ENCODE measurements around the gene CTDSPL.

Gene CTDSPL

DNA sequence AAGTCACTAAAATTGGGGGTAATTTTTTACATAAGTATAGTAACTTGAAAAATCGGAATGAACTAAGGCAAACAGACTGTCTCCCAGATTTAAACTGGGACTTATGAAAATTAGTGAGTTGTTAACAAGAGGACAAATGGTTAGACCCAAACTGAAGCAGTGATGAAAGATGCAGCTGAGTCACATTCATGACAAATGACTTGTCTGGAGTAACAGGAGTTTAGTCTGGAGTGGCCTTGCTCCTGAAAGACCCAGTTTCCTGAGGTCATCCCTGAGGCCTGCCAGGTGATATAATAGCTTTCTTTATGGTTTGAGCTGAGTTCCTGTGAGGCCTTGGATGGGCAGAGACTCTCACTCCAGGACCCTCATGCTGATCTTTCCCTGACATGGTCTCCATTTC lies 9.6 kb upstream of the CTDSPL start:
- H3K27ac ChIP-seq: peak overlapping the region in 3 of 21 experiments; percentile 15 to 68 (median 30)
- H3K4me3 ChIP-seq: no peak overlapping the region

DNA sequence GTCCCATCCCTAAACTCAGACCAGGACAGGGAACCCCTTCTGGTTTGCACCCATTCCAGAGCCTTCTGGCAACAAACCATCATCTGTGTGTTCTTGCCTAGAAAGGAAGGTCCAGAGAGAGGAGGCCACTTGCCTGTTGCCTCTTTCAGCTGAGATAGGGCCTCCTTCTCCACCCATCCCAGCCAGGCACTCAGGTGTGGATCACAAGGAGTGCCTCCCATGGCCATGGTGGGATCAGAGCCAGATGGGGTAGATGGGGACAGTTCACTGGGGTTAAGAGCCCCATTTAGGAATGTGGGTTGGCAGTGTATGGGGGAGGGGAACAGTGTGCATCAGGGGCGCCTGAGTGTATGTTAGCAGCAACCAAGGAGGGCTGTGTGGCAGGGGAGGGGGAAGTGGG lies 8.9 kb upstream of the CTDSPL start:
- Histone ChIP-seq H3K27ac (peak overlapping the region in 4 of 21 experiments; percentile 15 to 77 (median 66)), H3K4me3 (no peak overlapping the region)

DNA sequence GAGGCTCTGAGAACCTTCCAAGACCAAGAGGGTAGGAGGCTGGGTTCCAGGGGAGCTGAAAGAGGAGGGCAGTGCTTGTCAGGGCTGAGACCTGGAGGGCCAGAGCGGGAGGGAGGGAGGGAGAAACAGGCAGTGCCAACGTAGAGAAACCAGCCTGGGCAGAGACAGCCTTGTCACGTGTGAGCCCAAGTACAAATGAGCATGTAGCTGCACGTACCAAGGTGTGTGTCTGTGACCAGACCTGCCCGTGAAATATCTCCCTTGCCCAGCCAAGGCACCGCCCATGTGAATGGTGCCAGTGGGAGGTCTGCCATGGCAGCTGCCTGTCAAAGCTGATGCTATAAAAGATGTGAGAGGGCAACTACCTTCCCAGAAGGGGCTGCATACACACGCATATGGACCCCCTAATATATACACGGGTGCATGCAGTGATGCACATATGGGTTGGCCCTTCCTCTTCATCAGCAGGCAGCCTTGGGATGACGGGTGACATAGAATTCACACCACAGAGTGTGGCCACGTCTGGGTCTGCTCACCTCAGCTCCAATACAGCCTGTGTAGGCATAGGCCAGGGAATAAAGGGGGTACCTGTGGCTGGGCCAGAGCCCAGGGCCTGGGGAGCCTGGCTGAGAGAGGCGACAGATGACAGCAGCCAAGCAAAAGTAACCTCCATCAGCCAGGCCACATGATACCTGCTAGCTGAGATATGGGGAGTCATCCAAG lies 7.8 kb upstream of the CTDSPL start:
- peak overlapping the region in 18 of 21 experiments; percentile 14 to 83 (median 66) for H3K27ac ChIP-seq
- no peak overlapping the region for H3K4me3 ChIP-seq

DNA sequence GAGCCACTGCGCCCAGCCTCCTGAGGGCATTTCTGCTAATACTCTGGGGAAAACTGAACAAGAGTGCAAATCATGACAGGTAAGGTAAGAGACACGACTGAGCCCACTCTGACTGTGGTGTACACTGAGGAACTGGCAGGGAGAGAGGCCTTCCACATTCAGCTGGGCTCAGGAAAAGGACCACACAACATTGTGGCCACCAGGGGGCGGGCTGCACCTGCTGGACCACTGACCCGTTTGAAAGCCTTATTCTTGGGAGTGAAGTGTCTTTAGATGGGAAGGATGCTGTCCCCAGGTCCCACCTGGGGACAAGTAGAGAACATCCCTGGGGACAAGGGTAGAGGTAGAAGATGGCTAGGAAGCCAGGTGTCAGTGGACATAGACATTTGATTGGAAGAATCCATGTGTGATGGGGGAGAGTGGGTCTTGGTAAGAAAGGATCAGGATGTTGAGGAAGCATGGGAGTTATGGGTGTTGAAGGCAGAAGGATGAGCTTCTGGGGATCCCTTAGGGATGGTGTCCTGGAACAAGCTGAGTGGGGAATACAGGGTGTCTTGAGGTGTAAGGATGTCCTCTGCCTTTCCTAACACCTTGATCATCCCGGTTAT lies 6.2 kb upstream of the CTDSPL start:
- Histone ChIP-seq H3K27ac (no peak overlapping the region), H3K4me3 (no peak overlapping the region)

DNA sequence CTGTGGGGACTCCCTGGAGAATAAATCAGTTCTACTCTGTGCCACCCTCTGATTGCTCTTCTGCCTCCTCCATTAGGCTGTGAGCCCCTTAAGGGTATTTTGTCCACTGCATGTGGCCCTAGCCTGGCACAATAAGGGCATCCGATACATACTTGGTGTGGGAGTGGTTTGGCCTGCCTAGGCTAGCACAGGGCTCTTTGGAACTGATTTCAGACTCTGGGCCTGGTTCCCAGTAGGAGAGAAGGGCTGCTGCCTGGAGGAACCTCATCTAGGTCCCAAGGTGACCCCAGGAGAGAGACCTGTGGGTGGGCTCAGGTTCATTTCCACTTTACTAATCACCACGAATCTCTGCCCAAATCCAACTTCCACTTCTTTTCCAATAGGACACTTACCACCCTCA lies 5.3 kb upstream of the CTDSPL start:
- Histone ChIP-seq H3K4me3 (no peak overlapping the region), H3K27ac (peak overlapping the region in 8 of 21 experiments; percentile 8 to 45 (median 36))

DNA sequence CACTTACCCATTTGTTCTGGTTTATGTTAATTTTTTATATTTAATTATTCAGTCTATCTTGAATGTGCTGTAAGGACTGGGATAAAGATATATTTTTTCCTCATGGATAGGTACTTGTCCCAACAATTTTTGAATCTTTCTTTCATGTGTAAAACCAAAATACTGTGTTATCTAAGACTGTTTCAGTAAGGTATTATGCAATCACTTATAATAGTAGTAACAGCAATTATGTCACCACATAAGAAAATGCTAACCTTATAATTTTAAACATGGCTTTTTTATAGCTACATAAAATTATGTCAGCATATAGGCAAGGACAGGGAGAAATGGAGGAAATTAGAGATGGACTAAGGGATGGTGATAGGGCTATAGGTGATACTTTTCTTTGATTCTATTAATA lies 2.9 kb upstream of the CTDSPL start:
- Histone ChIP-seq H3K27ac (peak overlapping the region in 1 of 21 experiments; percentile 85), H3K4me3 (no peak overlapping the region)

DNA sequence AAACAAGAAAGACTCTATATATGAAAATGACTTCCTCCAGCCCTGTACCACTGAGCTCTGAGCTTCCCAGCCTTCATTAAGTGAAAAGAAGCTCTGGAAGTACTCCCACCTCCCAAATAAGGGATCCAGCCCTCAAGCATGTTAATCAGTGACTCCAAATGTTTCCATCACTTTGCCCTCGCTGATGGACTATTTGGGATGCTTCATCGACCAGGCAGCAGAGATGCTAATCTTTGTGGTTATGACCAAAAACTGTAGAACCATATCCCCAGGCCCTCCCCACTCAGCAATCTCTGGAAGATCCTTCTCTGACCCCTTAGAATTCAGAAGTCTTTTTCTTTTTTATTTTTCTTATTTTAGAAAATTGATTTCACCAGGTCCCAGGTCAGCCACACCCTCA lies 2.3 kb upstream of the CTDSPL start:
- H3K27ac ChIP-seq: peak overlapping the region in 9 of 21 experiments; percentile 75 to 87 (median 85)
- no peak overlapping the region for H3K4me3 ChIP-seq

DNA sequence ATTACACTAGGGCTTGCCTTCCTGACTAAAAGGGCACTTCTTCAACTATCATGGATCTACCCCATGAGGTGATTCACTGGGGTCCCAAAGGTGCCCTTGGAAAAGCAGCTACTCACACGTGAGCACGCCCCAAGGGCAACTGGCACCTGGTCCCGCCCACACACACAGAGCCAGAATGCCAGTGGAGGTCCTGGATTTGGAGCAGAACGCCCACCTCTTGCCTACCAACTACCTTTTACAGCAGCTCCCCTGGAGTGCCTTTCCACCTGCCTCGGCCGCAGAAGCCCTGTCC lies 1.8 kb upstream of the CTDSPL start:
- peak overlapping the region in 19 of 21 experiments; percentile 39 to 87 (median 77) for H3K27ac ChIP-seq
- peak overlapping the region in 4 of 7 experiments; percentile 60 to 67 (median 65) for H3K4me3 ChIP-seq

DNA sequence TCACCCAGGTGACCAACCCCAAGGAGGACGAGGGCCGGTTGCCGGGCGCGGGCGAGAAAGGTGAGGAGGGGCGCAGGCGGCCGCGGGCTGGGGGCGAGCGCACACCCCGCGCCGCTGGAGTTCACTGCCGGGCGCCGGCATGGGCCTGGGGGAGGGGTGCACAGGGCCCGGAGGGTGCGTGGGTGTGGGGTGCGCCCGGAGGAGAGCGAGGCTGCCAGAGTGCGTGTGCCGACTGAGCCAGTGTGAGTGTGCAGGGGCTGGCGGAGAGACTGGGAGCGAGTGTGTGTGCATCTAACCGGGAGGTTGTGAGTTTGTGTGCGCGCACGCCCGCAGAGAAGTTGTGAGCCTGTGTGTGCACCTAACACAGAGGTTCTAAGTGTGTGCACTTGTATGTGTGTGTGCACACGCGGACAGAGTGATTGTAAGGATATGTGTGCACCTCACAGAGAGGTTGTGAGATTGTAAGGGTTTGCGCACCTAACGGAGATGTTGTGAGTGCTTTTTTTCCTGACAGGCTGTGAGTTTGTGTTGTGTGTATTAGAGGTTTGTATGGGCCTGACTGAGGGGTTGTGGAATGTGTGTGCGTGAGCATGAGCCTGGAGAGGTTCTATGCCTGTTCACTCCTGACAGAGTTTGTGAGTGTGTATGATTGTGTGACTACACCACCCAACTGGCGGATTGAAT lies 681 bp downstream of the CTDSPL start:
- Histone ChIP-seq H3K4me3 (peak overlapping the region; percentile 46 to 67 (median 60)), H3K27ac (peak overlapping the region in 18 of 21 experiments; percentile 43 to 91 (median 72))

DNA sequence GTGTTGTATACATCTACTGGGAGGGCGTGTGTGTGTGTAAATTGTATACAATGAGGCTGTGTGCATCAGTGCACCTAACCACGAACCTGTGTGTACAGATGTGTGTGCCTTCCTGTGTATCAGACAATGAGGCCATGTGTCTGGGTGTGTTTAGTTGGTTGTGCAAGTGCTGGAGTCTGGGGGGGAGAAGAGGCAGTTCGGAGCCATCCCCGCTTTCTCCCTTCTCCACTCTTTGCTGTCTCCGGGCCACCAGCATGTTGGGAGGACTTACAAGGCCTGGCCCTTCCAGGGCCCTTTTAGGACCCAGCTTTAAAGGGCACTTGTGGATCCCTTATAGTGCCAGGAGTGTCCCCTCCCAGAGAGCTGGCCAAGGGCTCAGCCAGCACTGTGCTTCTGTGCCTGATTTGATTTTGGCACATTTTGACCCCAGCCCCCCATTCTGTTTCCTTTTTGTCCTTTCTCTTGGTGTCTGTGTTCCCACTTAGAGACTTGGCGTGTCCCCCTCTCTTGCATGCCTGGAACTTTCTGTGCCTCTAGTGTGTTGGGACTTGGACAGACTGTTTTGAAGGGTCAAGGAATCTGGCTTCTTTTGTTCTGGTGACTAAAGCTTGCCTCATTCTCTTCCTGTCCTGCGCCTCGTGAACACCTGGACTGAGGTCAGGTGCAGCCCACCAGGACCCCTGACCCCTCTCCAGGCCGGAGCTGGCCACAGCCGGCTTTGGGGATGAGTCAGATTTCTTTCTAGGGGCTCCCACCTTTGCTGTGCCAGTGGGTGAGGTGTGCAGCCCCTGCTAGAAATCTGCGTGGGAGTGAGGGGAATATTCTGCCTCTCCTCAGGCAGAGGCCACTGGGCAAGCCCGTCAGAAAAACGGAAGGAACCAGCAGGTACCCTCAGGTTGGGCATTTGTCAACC lies 1.5 kb downstream of the CTDSPL start:
- peak overlapping the region in 14 of 21 experiments; percentile 9 to 91 (median 76) for H3K27ac ChIP-seq
- peak overlapping the region; percentile 46 to 67 (median 60) for H3K4me3 ChIP-seq

DNA sequence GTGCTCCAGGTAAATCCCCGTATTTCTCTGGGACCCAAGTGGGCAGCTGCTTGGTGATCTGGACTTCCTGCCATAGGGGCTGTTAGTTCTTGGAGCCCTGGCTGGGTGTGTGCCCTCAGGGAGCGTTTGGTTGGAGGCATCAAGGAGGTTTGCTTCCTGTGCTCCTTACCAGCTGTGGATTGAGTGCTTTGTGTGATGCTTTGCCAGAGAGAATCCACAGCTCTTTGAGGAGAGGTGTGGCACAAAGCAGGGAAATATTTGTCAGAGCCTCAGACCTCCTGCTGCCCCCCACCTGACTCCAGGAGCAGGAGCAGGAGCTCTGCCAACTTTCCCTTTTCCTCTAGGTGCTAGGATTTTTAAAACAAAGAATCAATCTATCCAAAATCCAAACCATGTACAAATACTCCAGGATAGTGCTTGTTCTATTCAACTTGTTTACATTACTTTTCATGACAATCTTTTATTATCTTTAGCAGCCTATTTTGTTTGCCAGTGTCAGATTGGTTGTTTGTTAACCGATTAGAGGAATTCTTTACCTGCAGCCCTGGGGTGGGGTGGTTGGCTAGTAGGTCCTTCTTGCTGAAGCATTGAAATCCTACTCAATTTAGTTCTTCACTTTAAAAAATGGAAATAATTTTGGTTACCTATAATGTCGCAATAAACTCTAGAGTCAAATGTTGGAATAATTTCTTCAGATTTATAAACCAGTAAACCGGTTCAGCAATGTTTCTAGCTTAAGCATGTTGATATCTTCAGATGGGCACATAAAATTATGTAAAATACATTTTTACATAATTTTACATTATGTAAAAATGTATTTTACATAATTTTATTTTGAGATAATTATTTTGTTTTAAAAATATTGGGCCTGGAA lies 2.5 kb downstream of the CTDSPL start:
- Histone ChIP-seq H3K27ac (peak overlapping the region in 12 of 21 experiments; percentile 9 to 91 (median 72)), H3K4me3 (no peak overlapping the region)

DNA sequence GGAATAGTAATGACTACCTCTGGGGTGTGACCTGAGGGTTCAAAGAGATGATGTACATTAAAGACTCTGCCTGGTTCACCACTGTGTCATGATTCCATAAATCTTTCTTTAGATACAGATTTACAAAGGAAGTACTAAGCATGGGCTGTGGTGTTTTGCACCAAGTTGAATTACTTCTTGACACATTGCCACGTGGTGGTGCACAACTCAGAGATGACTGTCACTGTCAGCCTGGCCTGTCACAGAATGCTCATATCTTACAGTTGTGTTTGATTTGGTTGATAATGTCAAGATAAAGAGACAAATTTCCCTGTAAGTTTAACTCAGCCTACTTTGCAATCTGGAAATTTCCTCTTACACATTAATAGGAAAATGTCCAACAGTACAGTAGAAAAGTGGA lies 3.2 kb downstream of the CTDSPL start:
- no peak overlapping the region for H3K4me3 ChIP-seq
- H3K27ac ChIP-seq: peak overlapping the region in 1 of 21 experiments; percentile 10

DNA sequence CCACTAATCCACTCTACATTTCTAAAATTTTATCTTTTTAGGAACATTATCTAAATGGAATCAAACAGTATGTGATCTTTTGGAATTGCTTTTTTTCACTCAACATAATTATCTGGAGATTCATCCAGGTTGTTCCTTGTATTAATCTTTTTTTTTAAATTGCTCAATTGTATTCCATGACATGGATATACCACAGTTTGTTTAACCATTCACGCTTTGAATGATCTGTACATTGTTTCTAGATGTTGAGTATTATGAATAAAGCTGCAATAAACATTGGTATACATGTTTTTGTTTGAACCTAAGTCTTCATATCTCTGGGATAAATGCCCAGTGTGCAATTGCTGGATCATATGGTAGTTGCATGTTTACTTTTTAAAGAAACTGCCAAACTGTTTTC lies 5.5 kb downstream of the CTDSPL start:
- H3K4me3 ChIP-seq: no peak overlapping the region
- H3K27ac ChIP-seq: no peak overlapping the region

DNA sequence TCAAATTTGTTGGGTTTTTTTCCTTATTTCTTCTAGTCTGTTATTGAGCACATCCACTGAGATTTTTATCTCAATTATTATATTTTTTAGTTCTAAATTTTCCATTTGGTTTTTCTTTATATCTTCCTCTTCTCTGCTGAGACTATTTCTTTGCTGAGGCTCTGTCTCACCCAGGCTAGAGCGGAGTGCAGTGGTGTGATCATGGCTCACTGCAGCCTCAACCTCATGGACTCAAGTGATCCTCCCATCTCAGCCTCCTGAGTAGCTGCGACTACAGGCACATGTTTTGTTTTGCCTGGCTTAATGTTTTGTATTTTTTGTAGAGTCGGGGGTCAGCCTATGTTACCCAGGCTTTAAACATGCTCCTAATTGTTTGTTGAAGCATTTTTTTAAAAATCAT lies 10.2 kb downstream of the CTDSPL start:
- Histone ChIP-seq H3K4me3 (no peak overlapping the region), H3K27ac (no peak overlapping the region)

DNA sequence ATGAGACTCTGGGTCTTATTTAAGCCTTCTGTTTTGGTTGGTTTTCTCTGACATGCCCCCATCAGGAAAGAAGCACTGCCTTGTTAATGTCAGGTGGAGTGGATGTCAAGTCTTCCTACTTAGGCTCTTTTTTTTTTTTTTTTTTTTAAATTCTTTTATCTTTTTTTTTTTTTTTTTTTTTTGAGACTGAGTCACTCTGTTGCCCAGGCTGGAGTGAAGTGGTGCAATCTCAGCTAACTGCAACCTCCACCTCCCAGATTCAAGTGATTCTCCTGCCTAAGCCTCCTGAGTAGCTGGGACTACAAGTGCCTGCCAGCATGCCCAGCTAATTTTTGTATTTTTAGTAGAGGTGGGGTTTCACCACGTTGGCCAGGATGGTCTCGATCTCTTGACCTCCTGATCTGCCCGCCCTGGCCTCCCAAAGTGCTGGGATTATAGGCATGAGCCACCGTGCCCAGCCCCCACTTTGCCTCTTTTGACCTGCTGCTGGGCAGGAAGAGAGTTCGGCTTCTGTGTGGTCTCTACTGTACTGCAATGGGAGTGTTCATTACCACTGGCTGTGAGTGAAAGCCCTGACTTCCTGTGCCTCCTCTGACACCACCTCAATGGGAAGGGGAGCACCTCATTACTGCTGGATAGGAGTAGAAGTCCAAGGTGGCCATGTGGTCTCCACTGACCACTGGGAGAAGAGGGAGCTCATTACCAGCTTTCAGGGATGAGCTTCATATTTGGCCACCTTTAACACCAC lies 10.9 kb downstream of the CTDSPL start:
- H3K27ac ChIP-seq: no peak overlapping the region
- no peak overlapping the region for H3K4me3 ChIP-seq

DNA sequence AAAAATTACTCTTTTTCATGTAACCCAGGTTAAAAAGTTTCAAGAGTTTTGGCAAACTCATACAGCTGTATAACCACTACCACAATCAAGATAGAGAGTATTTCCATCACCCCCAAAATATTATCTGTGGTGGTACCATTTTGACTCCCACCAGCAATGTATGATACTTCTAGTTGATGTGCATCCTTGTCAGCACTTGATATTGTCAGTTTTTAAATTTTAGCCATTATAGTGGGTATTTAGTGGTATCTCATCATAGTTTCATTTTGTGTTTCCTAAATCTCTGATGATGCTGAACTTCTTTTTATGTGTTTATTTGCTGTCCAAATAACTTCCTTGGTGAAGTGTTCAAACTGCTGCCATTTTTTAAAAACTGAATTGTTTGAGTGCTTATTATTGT lies 14.6 kb downstream of the CTDSPL start:
- Histone ChIP-seq H3K4me3 (no peak overlapping the region), H3K27ac (no peak overlapping the region)

DNA sequence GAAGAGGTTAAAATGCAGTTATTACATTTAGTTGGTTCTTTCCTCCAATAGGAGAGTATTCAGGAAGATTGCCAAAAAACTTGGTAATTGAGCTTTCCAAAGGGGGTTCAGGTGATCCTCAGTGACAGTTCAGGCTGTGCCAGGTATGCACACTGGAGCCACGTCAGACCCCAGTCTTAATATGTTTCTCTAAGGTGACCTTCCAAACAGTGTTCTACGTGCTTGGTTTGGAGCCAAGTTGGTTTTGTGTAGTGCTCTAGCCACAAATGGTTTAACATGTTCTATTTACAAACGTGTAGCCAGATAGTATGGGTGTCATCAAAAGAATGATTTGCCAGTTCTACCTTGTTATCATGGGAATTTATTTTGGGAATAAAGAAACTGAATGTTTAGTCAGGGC lies 21.0 kb downstream of the CTDSPL start:
- no peak overlapping the region for H3K4me3 ChIP-seq
- no peak overlapping the region for H3K27ac ChIP-seq

DNA sequence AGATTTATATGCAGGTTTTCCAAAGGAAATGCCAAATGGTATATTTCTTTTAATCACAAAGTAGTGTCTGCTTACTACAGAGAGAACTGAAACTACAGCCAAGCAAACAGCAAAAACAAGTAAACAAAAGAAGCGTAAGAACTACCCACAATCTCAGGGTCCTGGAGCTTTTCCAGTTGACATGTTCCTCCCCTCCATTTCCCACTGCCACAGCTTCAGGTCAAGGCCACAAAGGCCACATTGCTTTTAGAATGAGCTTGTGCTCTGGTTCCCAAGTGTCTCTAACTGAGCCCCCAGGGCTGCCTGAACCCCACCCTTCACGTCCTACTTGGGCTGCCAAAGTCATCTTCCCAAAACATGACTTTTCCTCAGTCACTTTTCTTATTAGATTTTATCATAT lies 24.1 kb downstream of the CTDSPL start:
- Histone ChIP-seq H3K4me3 (no peak overlapping the region), H3K27ac (peak overlapping the region in 1 of 21 experiments; percentile 10)

Measured in skin epidermis (tissue), 12 donors.